ENCODE measurements around the gene XRCC4.

XRCC4 gene

DNA sequence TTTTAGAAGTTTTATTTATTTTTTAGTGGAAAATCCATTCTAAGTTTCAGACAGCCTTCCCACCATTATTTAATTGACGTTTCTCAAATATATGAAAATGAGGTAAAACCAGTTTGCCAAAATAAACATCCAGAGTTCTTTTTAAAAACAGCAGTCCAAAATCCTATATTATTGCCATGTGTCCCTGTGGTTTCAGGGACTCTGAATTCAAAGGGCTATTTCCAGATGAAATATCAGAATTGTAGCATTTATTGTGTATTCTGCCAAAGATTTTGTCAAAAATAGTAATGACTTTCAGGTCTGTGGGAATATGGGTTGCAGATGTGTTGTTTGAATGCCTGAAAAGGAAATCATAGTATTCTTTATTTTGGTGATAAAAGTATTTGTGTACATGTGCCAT, 41.6 kb downstream of the XRCC4 start:
- no peak for TF ChIP-seq ZFX (IDR thresholded peaks at IDR 0.05)

DNA sequence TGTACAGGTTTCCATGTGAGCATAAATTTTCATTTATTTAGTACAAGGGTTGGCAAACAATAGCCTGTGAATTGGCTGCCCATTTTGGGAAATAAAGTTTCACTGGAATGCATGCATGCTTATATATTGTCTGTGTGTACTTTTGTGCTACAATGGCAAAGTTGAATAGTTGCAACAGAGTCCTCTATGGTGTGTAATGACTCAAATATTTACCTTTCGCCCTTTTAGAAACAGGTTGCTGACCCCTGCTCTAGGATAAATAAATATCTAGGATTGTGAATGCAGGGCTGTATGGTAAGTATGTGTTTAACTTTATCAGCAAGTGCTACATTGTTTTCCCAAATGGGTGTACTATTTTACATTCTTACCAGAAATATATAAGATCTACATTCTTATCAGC, 47.2 kb downstream of the XRCC4 start:
- H3K27ac ChIP-seq = no peak overlapping the region
- TF ChIP-seq, protein P1, sequence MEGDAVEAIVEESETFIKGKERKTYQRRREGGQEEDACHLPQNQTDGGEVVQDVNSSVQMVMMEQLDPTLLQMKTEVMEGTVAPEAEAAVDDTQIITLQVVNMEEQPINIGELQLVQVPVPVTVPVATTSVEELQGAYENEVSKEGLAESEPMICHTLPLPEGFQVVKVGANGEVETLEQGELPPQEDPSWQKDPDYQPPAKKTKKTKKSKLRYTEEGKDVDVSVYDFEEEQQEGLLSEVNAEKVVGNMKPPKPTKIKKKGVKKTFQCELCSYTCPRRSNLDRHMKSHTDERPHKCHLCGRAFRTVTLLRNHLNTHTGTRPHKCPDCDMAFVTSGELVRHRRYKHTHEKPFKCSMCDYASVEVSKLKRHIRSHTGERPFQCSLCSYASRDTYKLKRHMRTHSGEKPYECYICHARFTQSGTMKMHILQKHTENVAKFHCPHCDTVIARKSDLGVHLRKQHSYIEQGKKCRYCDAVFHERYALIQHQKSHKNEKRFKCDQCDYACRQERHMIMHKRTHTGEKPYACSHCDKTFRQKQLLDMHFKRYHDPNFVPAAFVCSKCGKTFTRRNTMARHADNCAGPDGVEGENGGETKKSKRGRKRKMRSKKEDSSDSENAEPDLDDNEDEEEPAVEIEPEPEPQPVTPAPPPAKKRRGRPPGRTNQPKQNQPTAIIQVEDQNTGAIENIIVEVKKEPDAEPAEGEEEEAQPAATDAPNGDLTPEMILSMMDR (conservative IDR thresholded peaks at IDR 0.05) = no peak
- no peak for TF ChIP-seq ZFX (IDR thresholded peaks at IDR 0.05)

More for the DNA sequence above, 41.6 kb downstream of the XRCC4 start:
- no peak overlapping the region for H3K27ac ChIP-seq

DNA sequence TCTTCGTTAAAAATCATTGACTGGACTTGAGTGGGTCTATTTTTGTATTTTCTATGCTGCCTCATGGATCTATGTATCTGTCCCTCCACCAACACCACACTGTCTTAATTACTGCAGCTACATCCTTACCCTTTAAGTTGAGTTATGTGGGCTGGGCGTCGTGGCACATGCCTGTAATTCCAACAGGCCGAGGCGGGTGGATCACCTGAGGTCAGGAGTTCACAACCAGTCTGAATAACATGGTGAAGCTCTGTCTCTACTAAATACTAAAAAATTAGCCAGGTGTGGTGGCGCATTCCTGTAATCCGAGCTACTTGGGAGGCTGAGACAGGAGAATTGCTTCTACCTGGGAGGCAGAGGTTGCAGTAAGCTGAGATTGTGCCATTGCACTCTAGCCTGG, 48.2 kb downstream of the XRCC4 start:
- no peak overlapping the region for H3K27ac ChIP-seq
- TF ChIP-seq ZFX (IDR thresholded peaks at IDR 0.05) = no peak
- TF ChIP-seq, protein P1 (conservative IDR thresholded peaks at IDR 0.05) = no peak

DNA sequence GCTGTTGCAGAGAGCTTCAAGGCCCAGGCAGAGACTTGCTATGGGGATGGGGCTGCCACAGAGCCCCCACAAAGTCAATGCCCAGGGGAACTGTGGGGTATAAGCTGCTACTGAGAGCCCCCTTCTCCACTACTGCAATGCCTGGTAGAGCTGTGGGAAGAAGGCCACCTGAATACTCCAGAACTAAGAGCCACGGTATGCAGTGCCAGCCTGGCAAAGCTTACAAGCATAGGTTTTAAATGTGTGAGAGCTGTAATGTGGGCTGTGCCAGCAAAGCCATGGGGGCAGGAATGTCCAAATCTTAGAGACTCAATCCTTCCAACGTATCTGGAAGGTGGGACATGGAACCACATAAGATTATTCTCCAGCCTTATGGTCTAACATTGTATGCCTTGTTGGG, 49.2 kb downstream of the XRCC4 start:
- TF ChIP-seq ZFX (IDR thresholded peaks at IDR 0.05) = no peak
- TF ChIP-seq, protein P1 (conservative IDR thresholded peaks at IDR 0.05) = no peak
- no peak overlapping the region for H3K27ac ChIP-seq

DNA sequence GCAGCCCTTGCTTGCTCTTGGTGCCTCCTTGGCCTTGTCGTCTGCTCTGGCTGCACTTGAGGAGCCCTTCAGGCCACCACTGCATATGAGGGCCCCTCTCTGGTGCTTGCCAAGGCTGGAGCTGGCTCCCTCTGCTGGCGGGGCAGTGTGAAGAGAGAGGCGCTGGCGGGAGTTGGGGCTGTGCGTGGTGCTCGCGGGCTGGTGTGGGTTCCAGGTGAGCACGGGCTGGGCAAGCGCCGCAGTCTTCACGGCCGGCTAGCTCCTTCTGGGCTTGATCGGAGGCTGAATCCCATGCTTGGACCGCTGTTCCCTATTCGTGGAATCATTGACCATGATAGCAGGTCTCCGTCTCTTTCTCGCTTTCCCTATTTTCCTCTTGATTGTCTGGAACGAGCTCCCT, 56.5 kb downstream of the XRCC4 start:
- H3K27ac ChIP-seq = no peak overlapping the region
- TF ChIP-seq, protein P1 (conservative IDR thresholded peaks at IDR 0.05) = no peak
- no peak for TF ChIP-seq ZFX (IDR thresholded peaks at IDR 0.05)

DNA sequence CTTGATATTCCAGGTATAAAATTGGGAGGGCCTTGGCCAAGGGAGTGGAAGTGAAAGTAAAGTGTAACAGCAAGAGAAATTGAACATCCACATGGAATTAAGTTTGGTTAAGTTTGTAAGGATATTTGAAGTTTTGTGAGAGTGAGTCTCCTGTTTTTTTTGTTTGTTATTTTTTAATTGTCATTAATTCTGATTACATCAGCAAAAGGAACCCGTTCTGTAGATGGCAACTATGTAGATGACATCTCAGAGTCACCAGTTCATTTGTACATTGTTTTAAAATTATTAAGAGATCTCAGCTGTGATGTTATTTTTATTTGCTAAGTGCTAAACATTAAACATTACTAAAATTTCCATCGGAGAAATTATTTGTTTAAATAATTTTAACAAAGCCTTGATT, 65.2 kb downstream of the XRCC4 start:
- TF ChIP-seq ZFX (IDR thresholded peaks at IDR 0.05) = no peak
- TF ChIP-seq, protein P1 (conservative IDR thresholded peaks at IDR 0.05) = no peak

DNA sequence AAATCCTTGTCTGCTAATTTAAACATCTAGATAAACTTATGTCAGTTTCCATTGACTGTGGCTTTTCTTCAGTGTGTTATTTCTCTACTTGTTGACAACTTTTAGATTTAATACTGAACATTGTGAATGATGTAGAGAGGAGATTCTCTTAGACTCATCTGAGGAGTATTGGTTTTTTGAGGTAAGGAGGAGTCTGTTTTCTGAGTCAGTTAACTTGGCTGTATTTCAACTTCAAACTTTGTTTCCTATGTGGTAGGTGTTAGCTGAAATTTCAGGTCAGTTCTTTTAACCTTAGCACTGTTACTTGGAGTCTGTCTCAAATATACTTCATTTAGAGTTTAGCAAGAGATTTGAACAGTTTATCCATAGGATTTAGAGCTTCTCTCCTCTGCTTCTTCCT, 67.9 kb downstream of the XRCC4 start:
- H3K27ac ChIP-seq = no peak overlapping the region
- TF ChIP-seq, protein P1 (conservative IDR thresholded peaks at IDR 0.05) = no peak
- TF ChIP-seq ZFX (IDR thresholded peaks at IDR 0.05) = no peak

More for the DNA sequence above, 65.2 kb downstream of the XRCC4 start:
- no peak overlapping the region for H3K27ac ChIP-seq

DNA sequence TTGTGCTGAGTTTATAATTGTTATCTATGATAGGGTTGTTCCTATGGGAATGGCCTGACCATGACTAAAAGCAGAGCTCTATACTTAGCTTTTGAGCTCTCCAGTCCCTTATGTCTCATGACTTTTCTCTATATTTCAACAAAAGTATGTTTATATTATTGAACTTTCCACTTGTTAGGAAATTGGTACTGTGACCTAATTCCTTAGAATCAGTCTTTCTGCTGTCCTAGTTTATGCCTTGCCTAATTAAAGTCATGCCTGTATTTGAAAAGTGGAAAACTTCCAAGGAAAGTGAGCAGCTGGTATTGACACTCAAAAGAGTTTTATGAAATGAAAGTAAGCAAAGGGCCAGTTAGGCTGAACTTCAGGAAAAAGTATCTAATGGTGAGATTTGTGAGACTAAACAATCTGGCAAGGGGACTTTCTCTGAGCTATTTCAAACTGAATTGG, 68.6 kb downstream of the XRCC4 start:
- TF ChIP-seq, protein P1 (conservative IDR thresholded peaks at IDR 0.05) = no peak
- TF ChIP-seq ZFX (IDR thresholded peaks at IDR 0.05) = no peak
- H3K27ac ChIP-seq = no peak overlapping the region
